ENCODE results near the gene RBPJ. TPM values are rescaled to one million over a fixed set of nuclear protein-coding genes. Genes with fewer than 3 reads are reported as not detected.

Gene RBPJ
- total RNA-seq, 4 donors from 2014 or later, result 60.4 to 99.3 (median 78.5) TPM

GRCh38 chr4:26380740-26381139, 59.9 kb downstream of the RBPJ start:
- Histone ChIP-seq H3K4me1 (peaks cover 18 to 23% of the 10 kb centered on the region in 2 donors), H3K9me3 (no peaks in the 10 kb centered on the region), H3K27ac (no peak overlapping the region), H3K27me3 (no peaks in the 10 kb centered on the region), H3K4me3 (replicated peaks in 1 of 3) (no peak overlapping the region), H3K36me3 (no peaks in the 10 kb centered on the region)
- intact Hi-C loops (cut with DNase I), result no loop called here
- WGBS, 2 donors, result 62 to 67% methylated on average over 2 of the region's 2 CpGs
- no peak for DNase-seq
- no peak for TF ChIP-seq POLR2A (IDR thresholded peaks at IDR 0.05)
- no peak for TF ChIP-seq CTCF (IDR thresholded peaks at IDR 0.05)

- TF ChIP-seq CTCF (IDR thresholded peaks at IDR 0.05) (no peak), POLR2A (IDR thresholded peaks at IDR 0.05) (no peak)
- intact Hi-C loops (cut with DNase I), result no loop called here
- H3K36me3 ChIP-seq, result no peaks in the 10 kb centered on the region
- no peaks in the 10 kb centered on the region for H3K27me3 ChIP-seq
- no peak for DNase-seq
- peaks cover 0 to 5% of the 10 kb centered on the region in 2 donors for H3K4me1 ChIP-seq
- no peak overlapping the region for H3K4me3 ChIP-seq (replicated peaks in 1 of 3)
- no peaks in the 10 kb centered on the region for H3K9me3 ChIP-seq
- H3K27ac ChIP-seq, result no peak overlapping the region
- 90 to 95% methylated on average over 7 of the region's 7 CpGs for WGBS, 2 donors
These were observed 63.7 kb downstream of the RBPJ start for GRCh38 chr4:26384380-26385057.

GRCh38 chr4:26385690-26386089, 64.9 kb downstream of the RBPJ start:
- no peaks in the 10 kb centered on the region for H3K27me3 ChIP-seq
- no peak for DNase-seq
- no peaks in the 10 kb centered on the region for H3K36me3 ChIP-seq
- no peak overlapping the region for H3K27ac ChIP-seq
- TF ChIP-seq POLR2A (IDR thresholded peaks at IDR 0.05), result no peak
- no peak for TF ChIP-seq CTCF (IDR thresholded peaks at IDR 0.05)
- 92 to 95% methylated on average over 3 of the region's 3 CpGs for WGBS, 2 donors
- peaks cover 0 to 1% of the 10 kb centered on the region in 2 donors for H3K4me1 ChIP-seq
- intact Hi-C loops (cut with DNase I), result no loop called here
- no peak overlapping the region for H3K4me3 ChIP-seq (replicated peaks in 1 of 3)
- no peaks in the 10 kb centered on the region for H3K9me3 ChIP-seq

GRCh38 chr4:26386386-26386785, 65.6 kb downstream of the RBPJ start:
- Histone ChIP-seq H3K9me3 (no peaks in the 10 kb centered on the region), H3K27ac (no peak overlapping the region), H3K36me3 (no peaks in the 10 kb centered on the region), H3K4me1 (no peaks in the 10 kb centered on the region), H3K4me3 (replicated peaks in 1 of 3) (no peak overlapping the region), H3K27me3 (no peaks in the 10 kb centered on the region)
- TF ChIP-seq CTCF (IDR thresholded peaks at IDR 0.05) (no peak), POLR2A (IDR thresholded peaks at IDR 0.05) (no peak)
- 86 to 89% methylated on average over 2 of the region's 2 CpGs for WGBS, 2 donors
- no peak for DNase-seq
- intact Hi-C loops (cut with DNase I), result no loop called here

GRCh38 chr4:26388671-26389070, 67.9 kb downstream of the RBPJ start:
- 95 to 96% methylated on average over 5 of the region's 5 CpGs for WGBS, 2 donors
- intact Hi-C loops (cut with DNase I), result no loop called here

More at GRCh38 chr4:26388671-26389070, 67.9 kb downstream of the RBPJ start:
- no peaks in the 10 kb centered on the region for H3K27me3 ChIP-seq
- H3K36me3 ChIP-seq, result no peaks in the 10 kb centered on the region
- DNase-seq, result no peak
- no peaks in the 10 kb centered on the region for H3K4me1 ChIP-seq
- no peak overlapping the region for H3K27ac ChIP-seq
- H3K4me3 ChIP-seq (replicated peaks in 1 of 3), result no peak overlapping the region
- TF ChIP-seq CTCF (IDR thresholded peaks at IDR 0.05) (no peak), POLR2A (IDR thresholded peaks at IDR 0.05) (no peak)
- H3K9me3 ChIP-seq, result no peaks in the 10 kb centered on the region
